Activated CD4-positive, alpha-beta T cell treated with anti-CD3 and anti-CD28 coated beads, Interleukin-2, amount 10 ng/mL, durations not matched to agents 7 days and 5 days (primary cell): ENCODE measurements around the gene AGPAT1. TPM values are rescaled to one million over a fixed set of nuclear protein-coding genes. Genes with fewer than 3 reads are reported as not detected.
"Not testable (repeated sequence)": the region's sequence is repeated elsewhere in the genome, so short reads cannot be mapped to it uniquely, and the experiment has no call there.

Experiments
- CTCF ChIA-PET: fragments of 350-600 bp; sonication (Branson Sonifier 250); formaldehyde crosslinking; loops from one replicate; lab custom pipeline; 2021; ENCODE audit warnings: antibody characterized with exemption; lab: Charles Lee
- POLR2A ChIA-PET: fragments of 350-600 bp; sonication (Branson Sonifier 250); formaldehyde crosslinking; loops from one replicate; lab custom pipeline; 2021; ENCODE audit warnings: antibody characterized with exemption; lab: Charles Lee
- DNase-seq: peaks from one replicate; pipeline ENCODE4 v3.0.0-alpha.2; 2020
- H3K27ac Mint-ChIP-seq: one replicate; pipeline ENCODE4 v1.8.0; 2021; ENCODE audit warnings: mild to moderate bottlenecking, moderate library complexity, mixed read lengths
- H3K27me3 Mint-ChIP-seq: one replicate; pipeline ENCODE4 v1.8.0; 2021; ENCODE audit warnings: mixed read lengths
- H3K36me3 Mint-ChIP-seq: one replicate; pipeline ENCODE4 v1.8.0; 2021; ENCODE audit warnings: low read depth, mixed read lengths
- H3K4me1 Mint-ChIP-seq: one replicate; pipeline ENCODE4 v1.8.0; 2021; ENCODE audit warnings: mixed read lengths
- H3K4me3 Mint-ChIP-seq: one replicate; pipeline ENCODE4 v1.8.0; 2021; ENCODE audit warnings: mild to moderate bottlenecking, moderate library complexity, mixed read lengths
- H3K9me3 Mint-ChIP-seq: one replicate; pipeline ENCODE4 v1.8.0; 2021; ENCODE audit warnings: mixed read lengths
- total RNA-seq, 2 experiments: library from RNA; stranded (reverse); gene quantifications; one replicate each; pipeline ENCODE4 v1.2.3, GENCODE V29; 2021

AGPAT1 gene
- total RNA-seq, 2 experiments from 2014 or later, result 47.3 to 52.0 TPM

- peak overlapping the region; percentile 91 for H3K4me3 Mint-ChIP-seq
- H3K27me3 Mint-ChIP-seq, result no peaks in the 10 kb centered on the region
- peak; percentile 64 for DNase-seq
- ChIA-PET POLR2A (interaction anchor here (0.8 kb wide), 2 partner anchors 68 to 648 kb away, joined by 3 to 4 read pairs; partner anchors contain the start of genes ATF6B and PSMB8), CTCF (interaction anchor here (0.7 to 1.5 kb wide), 11 partner anchors 9 to 93 kb away, joined by 3 to 10 read pairs (median 4); partner anchors contain the start of genes ATF6B and FKBPL)
- H3K36me3 Mint-ChIP-seq, result peaks cover 12% of the 10 kb centered on the region
- H3K9me3 Mint-ChIP-seq, result no peaks in the 10 kb centered on the region
- H3K4me1 Mint-ChIP-seq, result peaks cover 31% of the 10 kb centered on the region
- H3K27ac Mint-ChIP-seq, result peak overlapping the region; percentile 99
Measured at GRCh38 chr6:32195902-32196681, 20.2 kb upstream of the AGPAT1 start.

DNA sequence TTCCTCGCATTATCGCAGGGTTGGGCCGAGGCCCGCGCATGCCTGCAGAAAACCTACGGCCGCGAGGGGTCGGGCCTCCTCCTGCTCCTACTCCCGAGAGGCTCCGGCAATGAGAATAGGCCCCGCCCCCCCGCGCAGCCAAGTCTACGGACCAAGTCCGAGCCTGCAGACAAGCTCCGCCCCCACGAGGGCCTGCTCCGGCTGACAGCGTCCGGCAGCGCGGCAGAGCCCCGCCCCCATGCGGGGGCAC, 19.7 kb upstream of the AGPAT1 start:
- Mint-ChIP-seq H3K4me1 (peaks cover 31% of the 10 kb centered on the region), H3K4me3 (peak overlapping the region; percentile 91), H3K9me3 (no peaks in the 10 kb centered on the region)

DNA sequence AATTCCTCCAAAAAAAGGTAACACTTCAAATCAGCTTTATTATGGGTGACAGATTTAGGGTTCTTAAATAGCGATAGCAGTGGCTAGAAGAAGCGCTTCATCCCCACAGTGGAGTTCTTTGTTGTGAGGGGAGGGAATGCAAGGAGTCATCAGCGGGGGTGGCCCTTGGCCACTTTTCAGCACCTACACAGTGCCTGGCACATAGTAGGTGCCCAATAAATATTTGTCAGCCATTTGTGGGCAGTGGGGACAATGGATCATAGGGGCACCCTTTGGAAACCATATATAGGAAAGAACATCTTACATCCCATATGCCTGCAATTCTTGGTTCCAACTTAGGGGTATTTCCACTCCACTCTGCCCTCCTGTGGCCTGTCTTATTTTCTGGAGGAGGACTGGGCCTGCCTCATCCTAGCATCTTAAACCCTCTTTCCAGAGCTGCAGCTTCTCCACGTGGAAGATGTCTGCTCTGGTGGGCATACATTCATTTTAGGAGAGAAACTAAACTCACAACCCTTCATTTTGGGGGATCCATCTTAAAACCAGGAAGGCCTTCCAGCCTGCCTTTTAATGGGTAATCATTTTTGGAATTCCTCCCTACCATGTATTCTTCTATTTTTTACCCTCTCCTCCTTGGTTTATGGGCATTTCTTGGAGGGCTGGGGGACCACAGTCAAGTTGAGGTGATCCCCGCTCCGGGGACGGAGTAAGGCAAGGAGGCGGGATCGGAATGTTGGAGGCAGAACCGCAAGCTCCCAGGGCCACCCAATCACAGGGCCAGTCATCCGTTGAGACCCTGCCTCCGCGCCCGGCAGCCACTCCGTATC, 19.2 kb upstream of the AGPAT1 start:
- H3K27me3 Mint-ChIP-seq, result no peaks in the 10 kb centered on the region
- peak; percentile 53 for DNase-seq
- H3K9me3 Mint-ChIP-seq, result no peaks in the 10 kb centered on the region
- H3K4me1 Mint-ChIP-seq, result peaks cover 31% of the 10 kb centered on the region
- peaks cover 21% of the 10 kb centered on the region for H3K36me3 Mint-ChIP-seq
- ChIA-PET POLR2A (interaction anchor here (0.8 kb wide), 1 partner anchor 649 kb away, joined by 3 read pairs; the partner anchor contains the start of gene PSMB8), CTCF (interaction anchor here (0.7 to 1.5 kb wide), 11 partner anchors 8 to 92 kb away, joined by 3 to 10 read pairs (median 4); partner anchors contain the start of genes ATF6B and FKBPL)
- H3K4me3 Mint-ChIP-seq, result peak overlapping the region; percentile 91
- peak overlapping the region; percentile 99 for H3K27ac Mint-ChIP-seq

More for the DNA sequence above, 19.7 kb upstream of the AGPAT1 start:
- POLR2A ChIA-PET, result interaction anchor here (0.8 kb wide), 2 partner anchors 68 to 649 kb away, joined by 3 to 4 read pairs; partner anchors contain the start of genes ATF6B and PSMB8
- H3K27ac Mint-ChIP-seq, result peak overlapping the region; percentile 99
- no peaks in the 10 kb centered on the region for H3K27me3 Mint-ChIP-seq
- H3K36me3 Mint-ChIP-seq, result peaks cover 15% of the 10 kb centered on the region
- peak; percentile 100 for DNase-seq
- CTCF ChIA-PET, result interaction anchor here (0.7 to 1.5 kb wide), 11 partner anchors 9 to 92 kb away, joined by 3 to 10 read pairs (median 4); partner anchors contain the start of genes ATF6B and FKBPL

- no peaks in the 10 kb centered on the region for H3K9me3 Mint-ChIP-seq
- H3K27ac Mint-ChIP-seq, result peak overlapping the region; percentile 99
- no peak for DNase-seq
- CTCF ChIA-PET, result no interaction called here
- peaks cover 22% of the 10 kb centered on the region for H3K36me3 Mint-ChIP-seq
- H3K4me3 Mint-ChIP-seq, result peak overlapping the region; percentile 91
- POLR2A ChIA-PET, result no interaction called here
- peaks cover 31% of the 10 kb centered on the region for H3K4me1 Mint-ChIP-seq
- no peaks in the 10 kb centered on the region for H3K27me3 Mint-ChIP-seq
Measured at GRCh38 chr6:32194388-32194787, 18.5 kb upstream of the AGPAT1 start.

GRCh38 chr6:32193096-32193495, 17.2 kb upstream of the AGPAT1 start:
- peak overlapping the region; percentile 97 for H3K27ac Mint-ChIP-seq
- not testable (repeated sequence) for H3K9me3 Mint-ChIP-seq
- H3K4me1 Mint-ChIP-seq, result peaks cover 43% of the 10 kb centered on the region

GRCh38 chr6:32192608-32193039, 16.7 kb upstream of the AGPAT1 start, which contains the start of gene GPSM3:
GPSM3 (minus strand) TSS chr6:32192643; CDS start chr6:32192513, 130 bp downstream.
- CTCF ChIA-PET, result interaction anchor here (0.6 to 1.2 kb wide), 2 partner anchors 13 to 49 kb away, joined by 5 to 6 read pairs; no protein-coding TSS in a partner anchor
- DNase-seq, result peak; percentile 73
- H3K4me3 Mint-ChIP-seq, result peak within 1 kb of the TSS; percentile 100

More at GRCh38 chr6:32193096-32193495, 17.2 kb upstream of the AGPAT1 start:
- ChIA-PET CTCF (interaction anchor here (0.6 to 1.2 kb wide), 3 partner anchors 14 to 1543 kb away, joined by 4 to 6 read pairs (median 5); no protein-coding TSS in a partner anchor), POLR2A (interaction anchor here (1.0 kb wide), 1 partner anchor 64 kb away, joined by 3 read pairs; no protein-coding TSS in a partner anchor)
- peak overlapping the region; percentile 100 for H3K4me3 Mint-ChIP-seq
- H3K36me3 Mint-ChIP-seq, result peaks cover 33% of the 10 kb centered on the region
- not testable (repeated sequence) for H3K27me3 Mint-ChIP-seq, DNase-seq

GRCh38 chr6:32191696-32192607, 16.1 kb upstream of the AGPAT1 start:
- no peak for DNase-seq
- ChIA-PET POLR2A (no interaction called here), CTCF (interaction anchor here (1.2 kb wide), 1 partner anchor 13 kb away, joined by 6 read pairs; no protein-coding TSS in a partner anchor)
- Mint-ChIP-seq H3K27me3 (no peaks in the 10 kb centered on the region), H3K36me3 (peaks cover 45% of the 10 kb centered on the region), H3K27ac (peak overlapping the region; percentile 97), H3K4me3 (peak overlapping the region; percentile 100), H3K4me1 (peaks cover 53% of the 10 kb centered on the region), H3K9me3 (no peaks in the 10 kb centered on the region)

More at GRCh38 chr6:32192608-32193039, 16.7 kb upstream of the AGPAT1 start, which contains the start of gene GPSM3:
- H3K9me3 Mint-ChIP-seq, result no peaks in the 10 kb centered on the region
- peaks cover 48% of the 10 kb centered on the region for H3K4me1 Mint-ChIP-seq
- peak within 1 kb of the TSS; percentile 97 for H3K27ac Mint-ChIP-seq
- peaks cover 38% of the 10 kb centered on the region for H3K36me3 Mint-ChIP-seq
- POLR2A ChIA-PET, result interaction anchor here (1.0 kb wide), 1 partner anchor 64 kb away, joined by 3 read pairs; no protein-coding TSS in a partner anchor
- no peaks in the 10 kb centered on the region for H3K27me3 Mint-ChIP-seq

DNA sequence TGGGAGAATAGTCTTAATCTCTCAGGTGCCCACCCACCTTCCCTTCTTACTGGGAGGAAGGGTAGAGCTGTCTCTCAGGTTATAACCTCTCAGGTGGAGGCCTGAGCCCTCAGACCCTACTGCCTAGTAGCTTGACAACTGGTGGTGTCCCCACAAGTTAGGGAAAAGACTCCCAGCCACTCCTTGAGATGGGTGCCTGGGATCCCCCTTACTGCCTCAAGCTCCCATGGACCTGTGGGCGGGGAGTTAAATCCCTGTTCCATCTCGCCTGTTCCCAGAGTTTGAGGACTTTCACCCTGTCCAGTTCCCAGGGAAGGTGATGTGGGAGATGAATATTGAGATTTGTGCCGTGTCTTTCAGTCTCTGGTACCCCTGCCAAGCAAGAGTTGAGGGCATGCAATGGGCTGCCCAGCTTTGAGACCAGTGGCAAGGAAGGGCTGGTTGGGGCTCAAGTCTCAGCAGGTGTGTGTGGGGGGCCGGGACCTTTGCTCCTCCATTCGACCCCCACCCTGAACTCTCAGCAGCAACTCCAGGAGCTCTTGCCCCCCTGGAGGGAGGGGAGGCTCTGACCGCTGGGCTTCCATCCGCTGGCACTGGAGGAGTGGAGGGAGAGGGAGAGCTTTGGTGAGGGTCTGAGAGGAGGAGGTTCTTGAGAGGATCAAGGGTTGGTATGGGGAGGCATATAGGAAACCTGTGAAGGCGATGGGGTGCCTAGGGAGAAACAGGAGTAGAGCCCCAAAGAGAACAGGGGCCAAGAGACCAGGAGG, 15.2 kb upstream of the AGPAT1 start:
- Mint-ChIP-seq H3K4me3 (peak overlapping the region; percentile 100), H3K4me1 (peaks cover 58% of the 10 kb centered on the region), H3K27ac (peak overlapping the region; percentile 97), H3K36me3 (peaks cover 53% of the 10 kb centered on the region), H3K27me3 (no peaks in the 10 kb centered on the region), H3K9me3 (no peaks in the 10 kb centered on the region)
- no peak for DNase-seq
- ChIA-PET POLR2A (interaction anchor here (1.0 kb wide), 1 partner anchor 654 kb away, joined by 3 read pairs; no protein-coding TSS in a partner anchor), CTCF (interaction anchor here (0.9 to 1.4 kb wide), 5 partner anchors 9 to 61 kb away, joined by 3 to 6 read pairs (median 3); partner anchors contain the start of gene FKBPL)

- Mint-ChIP-seq H3K4me1 (peaks cover 63% of the 10 kb centered on the region), H3K4me3 (peak within 1 kb of the TSS; percentile 100)
- POLR2A ChIA-PET, result interaction anchor here (1.0 kb wide), 1 partner anchor 654 kb away, joined by 3 read pairs; no protein-coding TSS in a partner anchor
Measured at GRCh38 chr6:32190054-32190851, 14.4 kb upstream of the AGPAT1 start, which contains the start of gene PBX2. PBX2 (minus strand) TSS chr6:32190202; CDS start chr6:32189915, 287 bp downstream.

GRCh38 chr6:32189742-32190053, 13.8 kb upstream of the AGPAT1 start:
- Mint-ChIP-seq H3K27ac (peak overlapping the region; percentile 69), H3K36me3 (peaks cover 60% of the 10 kb centered on the region), H3K9me3 (no peaks in the 10 kb centered on the region), H3K4me3 (peak overlapping the region; percentile 100), H3K27me3 (no peaks in the 10 kb centered on the region), H3K4me1 (peaks cover 57% of the 10 kb centered on the region)
- DNase-seq, result no peak
- POLR2A ChIA-PET, result no interaction called here
- CTCF ChIA-PET, result interaction anchor here (1.3 to 1.4 kb wide), 3 partner anchors 8 to 59 kb away, joined by 3 to 6 read pairs (median 3); partner anchors contain the start of gene FKBPL

More at GRCh38 chr6:32190054-32190851, 14.4 kb upstream of the AGPAT1 start, which contains the start of gene PBX2:
- CTCF ChIA-PET, result interaction anchor here (0.9 to 1.4 kb wide), 5 partner anchors 9 to 60 kb away, joined by 3 to 6 read pairs (median 3); partner anchors contain the start of gene FKBPL
- DNase-seq, result peak; percentile 93
- Mint-ChIP-seq H3K27ac (peak within 1 kb of the TSS; percentile 97), H3K36me3 (peaks cover 60% of the 10 kb centered on the region), H3K9me3 (no peaks in the 10 kb centered on the region), H3K27me3 (no peaks in the 10 kb centered on the region)
